Fibroblast of villous mesenchyme (primary cell): ENCODE measurements around the gene AARSD1. TPM values are rescaled to one million over a fixed set of nuclear protein-coding genes. Genes with fewer than 3 reads are reported as not detected.

Source experiments
- DNase-seq: peaks from one replicate; pipeline ENCODE4 v3.0.0-alpha.2; 2010; ENCODE audit warnings: low read depth
- H3K4me3 ChIP-seq: 2 replicates; pipeline ENCODE4 v1.5.1; 2011; ENCODE audit warnings: low read depth, mild to moderate bottlenecking, low read length
- total RNA-seq: library from RNA; depleted of rRNA; stranded (reverse); fragments of >200 nt; gene quantifications from 2 replicates; pipeline ENCODE4 v1.2.3, GENCODE V29; 2012
- TF ChIP-seq, protein P1 (sequence below): IDR thresholded peaks from 2 replicates; pipeline ENCODE4 v1.5.1; 2012; ENCODE audit warnings: low read depth, mild to moderate bottlenecking, low read length; ENCODE audit not compliant: insufficient read depth

AARSD1 gene
- total RNA-seq, 1 donor: 16.0 TPM

GRCh38 chr17:42967925-42968324 lies 3.7 kb upstream of the AARSD1 start:
- H3K4me3 ChIP-seq: no peak overlapping the region
- TF ChIP-seq, protein P1, sequence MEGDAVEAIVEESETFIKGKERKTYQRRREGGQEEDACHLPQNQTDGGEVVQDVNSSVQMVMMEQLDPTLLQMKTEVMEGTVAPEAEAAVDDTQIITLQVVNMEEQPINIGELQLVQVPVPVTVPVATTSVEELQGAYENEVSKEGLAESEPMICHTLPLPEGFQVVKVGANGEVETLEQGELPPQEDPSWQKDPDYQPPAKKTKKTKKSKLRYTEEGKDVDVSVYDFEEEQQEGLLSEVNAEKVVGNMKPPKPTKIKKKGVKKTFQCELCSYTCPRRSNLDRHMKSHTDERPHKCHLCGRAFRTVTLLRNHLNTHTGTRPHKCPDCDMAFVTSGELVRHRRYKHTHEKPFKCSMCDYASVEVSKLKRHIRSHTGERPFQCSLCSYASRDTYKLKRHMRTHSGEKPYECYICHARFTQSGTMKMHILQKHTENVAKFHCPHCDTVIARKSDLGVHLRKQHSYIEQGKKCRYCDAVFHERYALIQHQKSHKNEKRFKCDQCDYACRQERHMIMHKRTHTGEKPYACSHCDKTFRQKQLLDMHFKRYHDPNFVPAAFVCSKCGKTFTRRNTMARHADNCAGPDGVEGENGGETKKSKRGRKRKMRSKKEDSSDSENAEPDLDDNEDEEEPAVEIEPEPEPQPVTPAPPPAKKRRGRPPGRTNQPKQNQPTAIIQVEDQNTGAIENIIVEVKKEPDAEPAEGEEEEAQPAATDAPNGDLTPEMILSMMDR: no peak
- DNase-seq: no peak

DNA sequence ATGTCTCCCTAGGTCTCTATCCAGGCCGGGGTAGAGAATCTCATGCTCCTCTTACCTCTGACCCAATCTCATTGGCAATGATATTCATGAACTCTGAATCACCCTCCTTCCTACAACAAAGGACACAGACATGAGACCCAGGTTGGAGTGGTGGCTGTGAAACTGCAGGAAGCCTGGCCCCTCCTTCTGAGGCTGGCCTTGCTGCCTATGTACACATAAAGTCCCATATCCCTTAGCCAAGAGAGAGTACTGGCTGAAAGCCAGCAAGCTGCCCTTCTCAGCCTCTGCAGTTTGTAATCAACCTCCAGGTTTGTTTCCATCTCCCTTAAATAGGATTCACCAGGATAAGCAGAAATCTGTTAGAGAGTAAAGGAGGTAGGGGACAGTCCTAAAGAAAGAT lies 10.6 kb downstream of the AARSD1 start:
- no peak for DNase-seq
- TF ChIP-seq, protein P1: no peak
- H3K4me3 ChIP-seq: no peak overlapping the region

DNA sequence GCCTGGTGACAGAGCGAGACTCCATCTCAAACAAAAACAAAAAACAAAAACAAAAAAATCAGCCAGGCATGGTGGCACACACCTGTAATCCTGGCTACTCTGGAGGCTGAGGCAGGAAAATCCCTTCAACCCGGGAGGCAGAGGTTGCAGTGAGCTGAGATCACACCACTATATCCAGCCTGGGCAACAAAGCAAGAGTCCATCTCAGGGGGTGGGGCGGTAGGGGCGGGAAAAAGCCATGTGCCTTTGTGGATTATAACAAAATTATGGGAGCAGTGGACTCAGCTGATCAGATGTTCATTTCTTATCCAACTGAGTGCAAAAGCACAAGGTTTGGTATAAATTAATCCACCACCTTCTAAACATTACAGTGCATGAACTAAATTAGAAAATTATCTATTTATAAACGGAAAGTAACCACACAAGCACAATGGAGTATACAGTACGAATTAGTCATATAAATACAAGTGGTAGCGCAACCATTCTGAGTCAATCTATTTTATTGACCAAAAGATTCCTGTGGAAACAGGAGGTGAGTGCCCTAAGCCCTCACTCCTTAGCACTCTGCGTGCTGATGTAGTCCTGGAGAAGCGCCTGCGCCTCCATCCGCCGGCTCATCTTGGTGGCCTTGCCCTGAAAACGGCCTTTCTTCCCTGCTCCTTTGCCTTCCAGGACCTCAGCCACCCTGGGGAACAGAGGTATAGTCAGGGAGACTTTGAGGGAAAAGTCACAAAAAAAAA lies 14.0 kb downstream of the AARSD1 start:
- peak; percentile 14 for DNase-seq
- no peak overlapping the region for H3K4me3 ChIP-seq
- TF ChIP-seq, protein P1: no peak

- DNase-seq: no peak
- TF ChIP-seq, protein P1: no peak
- H3K4me3 ChIP-seq: no peak overlapping the region
Observed at GRCh38 chr17:42946812-42947211, 17.4 kb downstream of the AARSD1 start.

- TF ChIP-seq, protein P1: no peak
- H3K4me3 ChIP-seq: no peak overlapping the region
- DNase-seq: peak; percentile 13
Observed at GRCh38 chr17:42944211-42944610, 20.0 kb downstream of the AARSD1 start.

DNA sequence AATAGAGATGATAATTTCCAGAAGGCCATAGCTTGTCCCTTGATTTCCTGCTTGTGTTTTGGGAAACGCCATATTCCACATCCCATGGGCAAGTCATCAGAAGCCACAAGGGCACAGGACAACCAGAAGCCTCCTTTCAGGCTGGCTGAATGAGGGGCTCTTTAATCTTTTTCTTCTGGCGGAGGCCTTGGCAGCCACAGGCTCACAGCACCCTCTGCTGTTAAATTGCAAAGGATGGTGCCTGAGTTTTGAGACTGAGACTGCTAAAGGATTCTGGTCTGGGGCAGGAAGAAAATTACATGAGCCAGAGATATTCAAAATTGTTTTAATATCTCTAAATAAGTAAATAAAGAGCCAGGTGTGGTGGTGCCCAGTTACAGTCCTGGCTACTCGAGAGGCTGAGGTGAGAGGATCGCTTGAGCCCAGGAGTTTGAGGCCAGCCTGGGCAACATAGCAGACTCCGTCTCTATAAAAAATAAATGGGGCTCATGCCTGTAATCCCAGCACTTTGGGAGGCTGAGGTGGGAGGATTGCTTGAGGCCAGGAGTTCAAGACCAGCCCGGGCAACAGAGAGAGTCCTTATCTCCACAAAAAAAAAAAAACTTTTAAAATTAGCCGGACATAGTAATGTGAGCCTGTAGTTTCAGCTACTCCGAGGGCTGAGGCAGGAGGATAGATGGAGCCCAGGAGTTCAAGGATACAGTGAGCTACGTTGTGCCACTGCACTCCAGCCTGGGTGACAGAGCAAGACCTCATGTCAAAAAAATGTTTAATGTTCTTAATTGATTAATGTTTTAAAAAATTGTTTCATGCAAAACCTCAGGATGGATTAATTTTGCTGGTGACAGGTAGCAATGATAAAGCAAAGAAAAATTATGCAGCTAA lies 26.3 kb downstream of the AARSD1 start:
- peak; percentile 61 for DNase-seq
- no peak overlapping the region for H3K4me3 ChIP-seq
- TF ChIP-seq, protein P1: peak; percentile 71
